ENCODE data around the gene HNRNPAB.

The HNRNPAB gene

DNA sequence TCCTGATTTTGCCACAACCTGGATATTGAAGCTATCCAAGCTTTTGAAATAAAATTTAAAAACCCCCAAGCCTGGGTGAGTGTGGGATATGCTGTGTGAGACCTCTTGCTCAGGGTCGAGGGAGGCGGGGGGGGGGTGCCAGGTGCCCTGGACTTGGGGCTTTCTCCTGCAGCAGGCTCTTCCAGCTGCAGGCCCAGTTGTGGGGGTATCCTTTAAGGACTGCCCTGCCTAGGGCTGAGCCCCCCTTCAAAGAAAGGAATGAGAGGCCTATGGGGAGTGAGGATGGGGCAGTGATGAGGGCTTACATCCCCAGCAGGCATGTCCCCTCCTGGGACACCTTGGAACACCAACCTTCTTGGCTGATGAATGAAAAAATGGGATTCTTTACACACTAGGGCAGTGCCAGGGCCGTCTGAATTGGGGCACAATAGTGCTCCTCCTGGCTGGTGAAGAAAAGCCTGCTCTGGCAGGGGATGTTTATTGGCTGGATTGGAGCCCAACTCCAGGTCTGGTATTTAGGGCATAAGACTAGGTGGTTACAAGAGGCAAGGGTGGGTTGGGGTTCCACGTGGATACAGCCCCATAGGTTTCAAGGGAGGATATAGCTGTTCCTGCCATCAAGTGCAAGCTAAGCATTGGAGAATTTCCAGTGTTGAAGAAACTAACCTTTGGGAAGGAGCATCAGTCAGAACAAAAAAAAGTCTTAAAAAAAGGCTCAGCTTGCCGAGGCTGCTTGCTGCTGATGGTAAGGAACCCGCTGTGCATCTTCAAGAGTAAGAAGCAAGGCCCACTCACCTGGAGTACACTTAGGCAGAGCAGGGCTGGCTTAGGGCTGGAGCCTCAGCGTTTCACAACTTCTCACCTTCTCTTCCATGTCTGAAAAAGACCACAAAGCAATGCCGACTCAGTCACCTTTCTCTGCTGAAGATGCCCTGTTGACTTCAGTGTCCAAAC is 7.0 kb downstream of the HNRNPAB start:
- in situ Hi-C loops (cut with HindIII; ENCODE audit: low sequenced_read_pairs) = no loop called here

DNA sequence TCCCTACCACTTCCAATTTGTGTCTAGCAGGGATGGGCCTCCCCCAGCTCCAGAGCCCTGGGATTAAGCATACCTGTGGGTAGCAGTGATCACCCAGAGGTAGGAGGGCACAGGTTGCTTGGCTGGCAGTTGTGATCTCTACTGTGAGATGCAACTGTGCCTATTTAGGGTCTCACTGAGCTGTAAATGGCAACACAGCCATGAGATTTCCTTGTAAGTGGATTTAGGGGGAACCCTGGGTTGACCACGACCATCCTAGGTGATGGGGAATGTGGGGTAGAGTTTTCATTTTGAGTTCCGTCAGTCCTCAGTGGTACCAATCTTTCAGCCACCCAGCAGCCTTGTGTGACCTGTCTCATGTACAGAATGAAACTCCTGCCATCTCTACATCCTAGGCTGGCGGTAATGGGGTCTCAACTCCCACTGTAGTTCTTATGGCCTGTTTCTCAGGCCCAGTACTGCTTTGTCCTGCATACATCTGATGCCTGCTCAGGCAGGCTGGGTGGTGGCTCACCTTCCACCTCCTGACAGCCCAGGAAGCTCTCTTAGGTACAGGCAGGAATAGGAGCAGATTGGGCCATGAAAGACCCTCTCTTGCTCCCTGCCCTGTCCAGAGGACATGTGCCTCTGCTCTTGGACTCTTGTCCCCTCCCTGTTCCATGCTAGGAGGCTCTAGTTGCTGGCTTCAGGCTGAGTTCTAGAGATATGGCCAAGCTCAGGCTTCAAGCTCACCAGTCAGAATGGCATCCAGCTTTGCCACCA is 8.1 kb downstream of the HNRNPAB start:
- in situ Hi-C loops (cut with HindIII; ENCODE audit: low sequenced_read_pairs) = no loop called here

- in situ Hi-C loops (cut with HindIII; ENCODE audit: low sequenced_read_pairs) = no loop called here
Observed at GRCh38 chr5:178213003-178213461, 8.7 kb downstream of the HNRNPAB start.

- in situ Hi-C loops (cut with HindIII; ENCODE audit: low sequenced_read_pairs) = no loop called here
Observed at GRCh38 chr5:178213748-178214151, 9.4 kb downstream of the HNRNPAB start.

- in situ Hi-C loops (cut with HindIII; ENCODE audit: low sequenced_read_pairs) = no loop called here
Observed at GRCh38 chr5:178214160-178214803, 9.9 kb downstream of the HNRNPAB start.

GRCh38 chr5:178215280-178216002 is 11.1 kb downstream of the HNRNPAB start:
- in situ Hi-C loops (cut with HindIII; ENCODE audit: low sequenced_read_pairs) = no loop called here

GRCh38 chr5:178216088-178216534 is 11.8 kb downstream of the HNRNPAB start:
- in situ Hi-C loops (cut with HindIII; ENCODE audit: low sequenced_read_pairs) = no loop called here

DNA sequence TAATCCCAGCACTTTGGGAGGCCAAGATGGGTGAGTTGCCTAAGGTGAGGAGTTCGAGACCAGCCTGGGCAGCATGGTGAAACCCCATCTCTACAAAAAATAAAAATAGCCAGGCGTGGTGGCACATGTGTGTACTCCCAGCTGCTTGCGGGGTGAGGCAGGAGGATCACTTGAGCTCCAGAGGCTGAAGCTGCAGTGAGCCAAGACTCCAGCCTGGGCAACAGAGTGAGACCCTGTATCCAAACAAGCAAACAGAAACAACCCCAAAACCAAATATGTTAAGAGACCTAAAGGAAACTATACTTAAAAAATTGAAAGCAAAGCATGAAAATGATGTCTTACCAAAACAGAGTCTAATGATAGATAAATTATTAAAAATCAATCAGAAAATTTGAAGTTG is 12.4 kb downstream of the HNRNPAB start:
- in situ Hi-C loops (cut with HindIII; ENCODE audit: low sequenced_read_pairs) = no loop called here

GRCh38 chr5:178218237-178218776 is 14.0 kb downstream of the HNRNPAB start:
- in situ Hi-C loops (cut with HindIII; ENCODE audit: low sequenced_read_pairs) = no loop called here

GRCh38 chr5:178218827-178219226 is 14.5 kb downstream of the HNRNPAB start:
- in situ Hi-C loops (cut with HindIII; ENCODE audit: low sequenced_read_pairs) = no loop called here

DNA sequence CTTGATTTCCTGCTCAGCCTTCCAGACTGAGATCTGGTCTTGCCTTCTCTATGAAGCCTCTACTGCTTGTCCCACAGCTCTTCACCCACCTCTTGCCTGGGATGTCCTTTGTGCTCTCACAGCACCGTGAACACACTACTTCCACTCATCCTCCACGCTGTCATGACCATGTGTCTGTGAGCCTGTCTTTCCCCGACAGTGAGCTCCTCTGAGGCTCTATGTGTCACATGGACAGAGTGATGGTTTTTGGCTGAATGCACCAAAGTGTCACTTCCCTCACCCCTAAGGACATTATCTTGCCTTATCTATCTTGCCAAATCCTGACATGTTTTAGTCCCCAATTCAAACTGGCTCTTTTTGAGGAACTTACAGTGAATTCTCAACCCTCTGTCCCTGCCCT is 16.9 kb downstream of the HNRNPAB start:
- in situ Hi-C loops (cut with HindIII; ENCODE audit: low sequenced_read_pairs) = no loop called here

DNA sequence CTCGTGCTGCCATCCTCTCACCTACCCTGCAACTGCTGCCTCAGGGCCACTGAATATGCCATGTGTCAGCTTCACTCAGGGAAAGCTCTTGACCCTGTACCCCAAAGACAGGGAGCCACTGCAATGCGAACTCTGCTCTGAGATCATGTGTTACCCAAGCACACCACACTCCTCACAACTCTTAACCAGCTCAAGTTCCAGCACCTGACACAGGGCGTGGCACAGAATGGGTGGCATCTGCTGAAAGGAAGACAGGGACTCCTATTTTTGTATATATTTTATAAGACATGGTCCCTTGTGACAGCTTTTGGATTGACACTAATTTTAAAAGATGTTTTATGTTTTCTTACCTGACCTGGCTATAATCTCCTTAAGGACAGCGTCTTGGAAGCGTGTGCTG is 17.5 kb downstream of the HNRNPAB start:
- in situ Hi-C loops (cut with HindIII; ENCODE audit: low sequenced_read_pairs) = no loop called here

DNA sequence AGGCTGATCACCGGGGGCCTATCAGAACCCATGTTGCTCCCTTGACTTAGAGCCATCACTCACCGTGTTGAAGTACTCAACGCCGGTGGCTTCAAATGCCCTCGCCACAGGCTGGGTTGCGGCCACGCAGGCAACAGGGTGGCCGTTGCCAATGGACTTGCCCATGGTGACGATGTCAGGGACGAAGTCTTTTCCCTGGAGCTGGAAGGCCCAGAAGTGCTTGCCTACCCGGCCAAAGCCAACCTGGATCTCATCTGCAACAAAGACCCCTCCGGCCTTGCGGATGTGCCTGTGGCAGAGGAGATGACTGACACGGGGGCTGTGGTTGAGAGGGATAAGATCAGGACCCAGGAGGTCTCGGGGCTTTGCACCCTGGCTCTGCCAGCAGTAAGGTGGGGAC is 18.0 kb downstream of the HNRNPAB start:
- in situ Hi-C loops (cut with HindIII; ENCODE audit: low sequenced_read_pairs) = no loop called here

GRCh38 chr5:178223196-178223773 is 19.0 kb downstream of the HNRNPAB start:
- in situ Hi-C loops (cut with HindIII; ENCODE audit: low sequenced_read_pairs) = no loop called here

GRCh38 chr5:178223828-178224335 is 19.5 kb downstream of the HNRNPAB start:
- in situ Hi-C loops (cut with HindIII; ENCODE audit: low sequenced_read_pairs) = no loop called here

- in situ Hi-C loops (cut with HindIII; ENCODE audit: low sequenced_read_pairs) = no loop called here
Observed at GRCh38 chr5:178224403-178224802, 20.1 kb downstream of the HNRNPAB start.

GRCh38 chr5:178225174-178225573 is 20.8 kb downstream of the HNRNPAB start:
- in situ Hi-C loops (cut with HindIII; ENCODE audit: low sequenced_read_pairs) = no loop called here

DNA sequence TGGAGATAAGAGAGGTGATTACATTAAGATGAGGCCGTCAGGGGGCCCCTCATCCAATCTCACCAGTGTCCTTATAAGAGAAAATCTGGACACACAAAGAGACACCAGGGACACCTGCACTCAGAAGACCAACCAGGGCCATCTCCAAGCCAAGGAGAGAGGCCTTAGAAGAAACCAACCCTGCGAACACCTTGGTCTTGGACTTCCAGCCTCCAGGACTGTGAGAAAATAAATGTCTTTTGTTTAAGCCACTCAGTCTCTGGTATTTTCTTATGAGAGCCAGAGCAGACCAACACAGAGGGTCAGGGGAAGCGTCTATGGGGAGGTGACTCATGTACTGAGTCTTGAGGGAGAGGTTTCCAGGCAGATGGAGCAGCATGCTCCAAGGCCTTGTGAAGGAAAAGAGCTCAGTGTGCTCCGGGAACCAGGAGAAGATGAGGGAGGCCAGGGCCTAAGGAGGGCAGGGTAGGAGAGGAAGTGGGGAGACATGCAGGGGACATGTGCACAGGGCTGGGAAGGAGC is 22.9 kb downstream of the HNRNPAB start:
- in situ Hi-C loops (cut with HindIII; ENCODE audit: low sequenced_read_pairs) = no loop called here

GRCh38 chr5:178227929-178228328 is 23.6 kb downstream of the HNRNPAB start:
- in situ Hi-C loops (cut with HindIII; ENCODE audit: low sequenced_read_pairs) = no loop called here

Data from DLD1 (cell line).